Stimulated activated naive CD4-positive, alpha-beta T cell (primary cell): Measurements from ENCODE around the gene NTF4.

Experiments
- DNase-seq, 6 experiments: peaks; one replicate each; lab custom pipeline; 2025; lab: John Stamatoyannopoulos, UW

NTF4 gene, protein sequence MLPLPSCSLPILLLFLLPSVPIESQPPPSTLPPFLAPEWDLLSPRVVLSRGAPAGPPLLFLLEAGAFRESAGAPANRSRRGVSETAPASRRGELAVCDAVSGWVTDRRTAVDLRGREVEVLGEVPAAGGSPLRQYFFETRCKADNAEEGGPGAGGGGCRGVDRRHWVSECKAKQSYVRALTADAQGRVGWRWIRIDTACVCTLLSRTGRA

DNA sequence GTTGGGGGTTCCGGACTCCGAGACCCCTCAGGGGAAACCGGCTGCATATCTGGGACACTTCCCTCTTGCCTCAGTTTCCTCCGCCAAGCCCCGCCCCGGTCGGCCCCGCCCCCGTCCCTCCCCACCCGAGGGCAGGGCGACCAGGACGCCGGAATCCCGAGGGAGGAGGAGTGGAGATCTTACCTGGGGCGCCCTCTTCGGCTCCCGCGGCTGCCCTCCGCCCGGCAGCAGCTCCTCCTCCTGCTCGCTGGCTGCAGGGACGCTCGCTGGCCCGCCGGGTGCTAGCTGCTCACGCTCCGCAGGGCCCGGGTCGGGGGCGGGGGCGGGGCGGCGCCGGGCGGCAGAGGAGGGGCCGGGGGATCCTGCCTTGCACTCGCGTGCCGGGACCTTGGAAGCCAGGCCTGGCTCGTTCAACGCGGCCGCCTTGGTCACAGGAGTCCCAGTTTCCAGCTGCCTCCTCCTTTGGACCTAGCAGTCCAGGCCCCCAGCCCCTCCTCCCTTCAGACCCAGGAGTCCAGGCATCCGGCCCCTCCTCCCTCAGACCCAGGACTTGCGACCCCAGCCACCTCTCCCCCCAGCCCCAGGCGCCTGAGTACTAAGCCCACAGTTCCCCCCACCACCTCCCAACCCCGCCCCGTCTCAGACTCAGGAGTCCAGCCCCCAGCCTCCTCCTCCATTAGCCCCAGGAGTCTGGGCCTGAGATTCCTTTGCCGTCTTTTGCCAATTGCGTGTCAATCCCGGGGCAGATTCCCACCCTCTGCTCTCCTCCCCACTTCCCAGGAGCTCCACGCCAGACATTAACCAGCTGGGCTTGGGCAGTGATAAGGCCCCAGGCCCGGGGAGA is at the start of gene NTF4:
Gene NTF4, minus strand, starts transcription at position 51 of the 844 bp plus-strand sequence. CDS start 2,821 bp downstream, outside the sequence.
- no peak for DNase-seq

DNA sequence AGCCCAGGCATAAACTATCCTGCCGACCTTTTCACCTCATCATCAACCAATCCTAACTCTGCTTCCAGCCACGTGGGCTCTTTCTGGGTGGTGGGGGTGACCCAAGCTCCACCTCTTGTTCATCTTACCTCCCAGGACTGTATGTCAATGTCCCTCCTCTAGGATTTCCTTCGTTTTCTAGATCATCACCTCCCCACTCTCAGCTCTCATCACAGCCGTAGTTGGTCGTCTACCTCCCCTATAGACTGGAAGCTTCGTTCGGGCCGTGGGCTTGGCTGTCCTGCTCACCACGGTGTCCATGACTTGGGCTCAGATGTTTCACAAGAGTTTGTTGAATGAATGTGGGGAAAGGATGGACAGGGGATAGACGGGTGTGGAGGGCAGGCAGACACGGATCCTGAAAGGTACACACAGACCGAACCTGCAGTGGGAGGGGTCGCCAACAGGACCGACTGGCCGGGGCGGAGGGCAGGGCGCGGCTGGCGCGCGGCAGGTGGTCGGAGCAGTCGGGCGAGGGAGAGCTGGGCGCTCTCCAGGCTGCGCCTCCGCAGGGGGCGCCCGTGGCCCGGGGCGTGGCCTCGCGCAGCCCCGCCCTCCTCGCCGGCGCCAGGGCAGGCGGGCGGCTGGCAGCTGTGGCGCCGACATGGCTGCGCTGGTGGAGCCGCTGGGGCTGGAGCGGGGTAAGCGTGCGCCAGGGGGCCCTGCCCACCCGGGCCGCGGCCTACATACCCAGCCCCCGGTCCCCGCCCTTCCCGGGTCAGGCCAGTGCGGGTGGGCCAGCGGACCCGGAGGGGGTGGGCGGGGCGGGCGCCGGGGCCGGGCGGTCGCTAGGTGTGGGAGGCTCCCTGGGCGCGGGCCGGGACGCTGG is 49.4 kb upstream of the NTF4 start, which contains the start of gene LIN7B:
Gene LIN7B, plus strand, starts transcription at position 609 of the 868 bp plus-strand sequence. Its CDS starts 35 bp downstream, at position 644.
- peak; percentile 49 to 84 (median 72) for DNase-seq

DNA sequence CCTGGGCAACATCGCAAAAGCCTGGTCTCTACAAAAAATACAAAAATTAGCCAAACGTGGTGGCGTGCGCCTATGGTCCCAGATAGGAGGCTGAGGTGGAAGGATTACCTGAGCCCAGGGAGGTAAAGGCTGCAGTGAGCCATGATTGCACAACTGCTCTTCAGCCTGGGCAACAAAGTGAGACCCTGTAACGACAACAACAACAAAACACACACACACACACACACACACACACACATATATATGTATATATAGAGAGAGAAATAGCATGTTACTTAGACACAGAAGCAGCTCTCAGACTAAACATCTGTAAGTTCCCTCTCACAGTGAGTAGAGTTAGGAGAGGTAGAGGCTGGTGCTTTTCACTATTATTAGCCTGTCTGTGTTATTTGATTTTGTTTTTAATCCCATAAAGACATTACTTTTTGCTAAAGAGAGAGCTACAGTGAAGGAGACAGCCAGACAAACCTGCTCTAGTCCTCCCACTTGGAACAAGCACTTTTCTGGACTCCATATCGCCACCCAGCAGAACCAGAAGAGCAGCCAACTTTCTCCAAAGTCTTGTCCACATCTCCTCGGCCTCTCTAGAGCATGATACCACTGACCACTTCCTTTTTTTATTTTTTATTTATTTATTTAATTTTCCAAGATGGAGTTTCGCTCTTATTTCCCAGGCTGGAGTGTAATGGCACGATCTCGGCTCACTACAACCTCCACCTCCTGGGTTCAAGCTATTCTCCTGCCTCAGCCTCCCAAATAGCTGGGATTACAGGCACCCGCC is 46.8 kb upstream of the NTF4 start:
- no peak for DNase-seq

DNA sequence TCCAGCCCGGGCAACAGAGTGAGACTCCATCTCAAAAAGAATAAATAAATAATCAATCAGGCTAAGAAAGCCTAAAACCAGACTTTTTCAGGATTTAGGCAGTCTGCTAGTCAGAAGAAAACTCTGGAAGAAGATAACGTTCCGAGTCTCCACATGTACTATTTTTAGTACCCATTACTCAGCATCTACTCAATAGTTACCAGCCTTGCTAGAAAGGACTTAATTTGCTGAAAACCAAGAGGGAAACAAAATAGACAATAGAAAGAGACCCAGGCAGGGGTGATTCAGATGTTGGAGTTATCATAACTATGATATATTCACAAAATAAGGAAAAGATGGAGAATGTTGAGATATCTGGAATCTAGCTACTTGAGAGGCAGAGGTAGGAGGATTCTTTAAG is 45.9 kb upstream of the NTF4 start:
- DNase-seq: no peak

DNA sequence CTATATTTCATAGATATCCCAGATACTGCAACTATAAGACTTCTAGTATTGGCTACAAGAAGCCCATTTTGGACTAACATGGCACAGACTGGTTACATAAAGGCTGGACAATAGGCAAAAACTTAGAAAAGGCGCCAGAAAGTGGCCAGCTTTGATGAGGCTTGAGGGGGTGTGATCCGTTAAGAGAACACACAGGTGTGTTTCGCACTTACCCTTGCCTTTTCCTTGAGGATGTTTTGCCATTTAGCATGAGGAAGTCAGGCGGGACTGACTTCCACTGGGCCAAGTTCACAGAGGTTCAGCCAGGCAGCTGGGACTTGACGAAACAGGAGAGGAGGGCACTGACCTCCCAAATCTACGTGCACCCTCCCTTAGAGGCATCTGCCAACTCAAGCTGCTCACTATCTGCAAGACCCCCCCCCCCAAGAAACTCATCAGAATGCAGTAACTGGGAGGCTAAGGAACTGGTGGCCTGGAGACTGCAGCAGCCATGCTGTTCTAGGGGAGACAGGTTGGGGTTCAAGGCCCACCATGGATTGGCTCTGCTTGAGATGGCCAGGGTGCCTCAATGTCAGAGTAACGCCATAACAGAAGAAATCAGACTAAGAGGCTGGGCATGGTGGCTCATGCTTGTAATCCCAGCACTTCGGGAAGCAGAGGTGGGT is 45.1 kb upstream of the NTF4 start:
- DNase-seq: no peak

DNA sequence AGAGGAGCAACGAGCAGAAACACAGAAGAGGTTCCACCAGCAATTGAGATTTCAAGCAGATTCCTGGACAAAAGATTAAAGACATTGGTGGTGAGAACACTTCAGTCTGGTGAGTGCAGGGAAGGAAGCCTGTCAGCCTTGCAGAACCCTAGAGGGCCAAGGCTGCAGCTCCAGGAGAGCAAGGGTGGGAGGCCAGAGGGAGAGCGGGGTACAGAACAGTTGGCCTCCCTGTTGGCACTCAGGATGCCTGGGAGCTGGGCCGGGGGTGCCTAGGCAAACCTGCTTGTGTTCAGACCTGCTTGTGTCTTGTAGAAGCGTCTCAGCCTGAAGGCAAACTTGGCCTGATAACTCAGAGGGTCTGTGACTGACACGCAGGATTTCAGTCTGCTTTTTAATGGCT is 44.4 kb upstream of the NTF4 start:
- no peak for DNase-seq

DNA sequence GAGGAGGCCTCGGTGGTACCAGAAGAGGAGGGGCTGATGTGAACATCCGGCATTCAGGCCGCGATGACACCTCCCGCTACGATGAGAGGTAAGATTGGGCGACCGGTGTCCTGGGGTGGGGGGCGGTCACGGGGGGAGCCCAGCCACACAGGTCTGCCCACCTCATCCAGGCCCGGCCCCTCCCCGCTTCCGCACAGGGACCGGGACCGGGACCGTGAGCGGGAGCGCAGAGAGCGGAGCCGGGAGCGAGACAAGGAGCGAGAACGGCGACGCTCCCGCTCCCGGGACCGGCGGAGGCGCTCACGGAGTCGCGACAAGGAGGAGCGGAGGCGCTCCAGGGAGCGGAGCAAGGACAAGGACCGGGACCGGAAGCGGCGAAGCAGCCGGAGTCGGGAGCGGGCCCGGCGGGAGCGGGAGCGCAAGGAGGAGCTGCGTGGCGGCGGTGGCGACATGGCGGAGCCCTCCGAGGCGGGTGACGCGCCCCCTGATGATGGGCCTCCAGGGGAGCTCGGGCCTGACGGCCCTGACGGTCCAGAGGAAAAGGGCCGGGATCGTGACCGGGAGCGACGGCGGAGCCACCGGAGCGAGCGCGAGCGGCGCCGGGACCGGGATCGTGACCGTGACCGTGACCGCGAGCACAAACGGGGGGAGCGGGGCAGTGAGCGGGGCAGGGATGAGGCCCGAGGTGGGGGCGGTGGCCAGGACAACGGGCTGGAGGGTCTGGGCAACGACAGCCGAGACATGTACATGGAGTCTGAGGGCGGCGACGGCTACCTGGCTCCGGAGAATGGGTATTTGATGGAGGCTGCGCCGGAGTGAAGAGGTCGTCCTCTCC is 43.2 kb upstream of the NTF4 start:
- no peak for DNase-seq

DNA sequence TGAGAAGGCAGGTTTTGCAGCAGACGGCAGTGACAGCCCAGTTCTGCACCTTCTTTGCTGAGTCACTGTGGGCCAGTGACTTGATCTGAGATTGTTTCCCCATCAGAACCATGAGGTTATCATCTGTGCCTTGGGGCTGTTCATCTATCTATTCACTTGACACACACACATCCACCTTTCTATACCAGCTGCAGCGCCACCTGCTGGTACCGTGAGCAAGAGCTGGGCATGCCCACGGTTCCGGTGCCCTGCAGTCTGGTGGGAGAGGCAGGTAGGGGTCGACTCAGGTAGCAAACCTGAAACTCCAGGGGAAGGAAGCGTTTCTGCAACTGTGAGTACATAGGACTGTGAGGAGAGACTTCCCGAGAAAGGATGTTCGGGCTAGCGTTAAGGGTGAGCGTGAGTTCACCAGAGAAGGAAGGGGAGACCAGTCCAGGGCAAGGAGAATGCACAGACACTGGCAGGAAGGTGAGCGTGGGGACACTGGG is 42.1 kb upstream of the NTF4 start:
- peak in 5 of 6 experiments; percentile 45 to 63 (median 49) for DNase-seq

DNA sequence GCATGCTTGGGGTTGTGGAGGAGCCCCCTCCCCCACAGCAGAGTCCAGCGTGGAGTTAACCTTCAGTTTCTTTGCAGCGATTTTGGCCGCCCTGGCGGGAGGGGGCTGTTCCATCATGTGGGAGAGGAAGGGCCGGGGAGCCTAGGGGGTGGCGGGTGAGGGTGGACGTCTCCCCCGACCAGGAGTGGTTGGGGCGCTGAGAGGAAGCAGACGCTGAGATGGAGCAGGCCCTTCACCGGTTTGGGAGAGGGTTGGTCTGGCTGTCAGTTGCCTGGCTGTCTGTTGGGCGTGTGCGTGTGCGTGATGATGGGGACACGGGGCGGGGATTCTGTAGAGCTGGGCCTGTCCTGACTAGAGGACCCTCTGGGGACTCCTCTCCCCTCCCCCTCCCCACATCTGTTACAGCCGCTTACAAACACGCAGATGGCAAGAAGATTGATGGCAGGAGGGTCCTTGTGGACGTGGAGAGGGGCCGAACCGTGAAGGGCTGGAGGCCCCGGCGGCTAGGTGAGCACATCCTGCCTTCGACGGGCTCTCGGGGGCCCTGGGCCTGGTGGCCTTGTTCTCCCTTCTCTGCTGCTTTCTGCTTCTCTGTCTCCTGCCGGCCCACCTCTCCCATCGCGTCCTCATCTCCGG is 39.7 kb upstream of the NTF4 start:
- DNase-seq: no peak

DNA sequence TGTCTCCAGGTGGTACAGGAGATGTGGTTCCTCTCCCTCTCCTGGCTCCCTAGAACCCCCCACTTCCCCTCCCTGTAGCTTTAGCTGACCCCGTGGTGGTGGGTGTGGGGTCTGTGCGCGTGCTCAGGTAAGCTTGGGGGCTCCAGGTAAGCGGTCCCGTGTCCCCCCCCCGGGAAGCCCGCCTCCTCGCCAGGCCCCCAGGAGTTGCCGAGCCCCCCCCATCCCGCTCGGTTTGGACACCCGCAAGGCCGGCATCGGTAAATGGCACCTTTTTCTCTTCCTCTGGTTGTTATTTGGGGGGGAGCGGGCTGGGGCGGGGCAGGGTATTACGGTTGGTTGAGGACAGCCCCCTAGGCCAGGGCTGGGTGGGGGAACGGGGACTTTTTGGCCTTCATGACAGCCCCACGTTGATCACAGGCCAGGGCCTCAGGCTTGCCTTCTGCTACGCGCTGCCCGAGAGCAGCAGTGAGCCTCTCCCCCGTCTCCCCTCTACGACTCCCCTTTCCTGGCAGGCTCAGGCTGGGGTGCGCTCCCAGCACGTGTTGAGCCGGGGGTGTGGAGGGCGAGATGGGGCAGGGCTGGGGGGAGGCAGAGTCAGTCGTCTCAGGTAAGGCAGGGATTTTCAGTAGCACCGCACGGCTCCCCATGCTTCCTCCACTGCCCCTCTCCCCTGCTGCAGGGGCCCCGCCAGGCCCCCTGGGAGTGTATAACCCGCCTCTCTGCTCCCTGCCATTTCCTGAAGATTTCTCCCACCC is 38.9 kb upstream of the NTF4 start:
- DNase-seq: no peak

DNA sequence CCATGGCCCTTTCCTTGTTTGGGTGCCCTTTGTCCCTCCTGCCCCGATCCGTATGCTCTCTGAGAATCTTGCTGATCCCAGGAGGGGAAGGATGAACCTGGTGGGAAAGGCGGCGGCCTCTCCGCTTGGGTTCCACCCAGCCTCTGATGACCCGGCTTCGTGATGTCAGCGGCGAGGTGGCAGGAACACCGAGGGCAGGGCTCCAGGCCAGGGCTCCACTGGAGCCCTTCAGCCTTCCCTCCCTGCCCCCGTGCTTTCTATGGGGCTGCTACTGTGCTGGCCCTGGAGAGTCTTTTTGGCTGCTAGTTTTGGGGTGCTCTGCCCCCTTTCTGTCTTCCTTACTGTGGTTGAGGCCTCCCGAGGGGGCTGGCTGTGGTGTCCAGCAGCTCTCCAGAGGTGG is 37.7 kb upstream of the NTF4 start:
- DNase-seq: no peak

DNA sequence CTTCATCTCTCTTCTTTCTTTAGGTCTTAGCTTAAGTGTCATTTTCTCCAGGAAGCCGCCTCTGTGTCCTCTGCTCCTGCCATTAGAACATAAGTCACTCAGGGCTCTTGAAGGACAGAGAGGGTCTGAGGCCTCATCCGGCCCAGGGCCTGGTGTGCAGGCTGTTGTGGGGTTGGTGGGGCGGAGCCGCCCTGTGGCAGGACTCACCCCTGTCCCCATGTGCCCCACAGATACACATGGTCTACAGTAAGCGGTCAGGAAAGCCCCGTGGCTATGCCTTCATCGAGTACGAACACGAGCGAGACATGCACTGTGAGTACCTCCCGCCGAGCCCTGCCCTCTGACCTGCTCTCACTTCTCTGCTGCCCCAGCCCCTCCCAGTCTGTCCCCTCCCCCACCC is 36.5 kb upstream of the NTF4 start:
- no peak for DNase-seq

DNA sequence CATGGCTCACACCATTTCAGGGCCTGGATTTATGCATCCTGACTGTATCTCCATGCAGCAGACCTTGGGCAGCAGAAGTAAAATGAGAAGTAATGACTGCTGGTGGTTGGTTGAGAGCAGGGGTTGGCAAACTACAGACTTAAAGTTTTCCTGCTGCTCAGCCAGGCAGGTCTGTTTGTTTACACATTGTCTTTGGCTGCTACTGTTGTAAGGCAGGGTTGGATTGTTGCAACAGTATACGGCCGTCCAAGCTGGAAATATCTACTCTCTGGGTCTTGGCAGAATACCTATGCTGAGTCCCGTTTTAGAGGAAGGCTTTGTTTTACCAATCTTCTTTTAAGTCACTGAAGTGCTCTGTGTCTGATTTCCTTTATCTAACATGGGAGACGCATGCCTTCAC is 34.2 kb upstream of the NTF4 start:
- no peak for DNase-seq

DNA sequence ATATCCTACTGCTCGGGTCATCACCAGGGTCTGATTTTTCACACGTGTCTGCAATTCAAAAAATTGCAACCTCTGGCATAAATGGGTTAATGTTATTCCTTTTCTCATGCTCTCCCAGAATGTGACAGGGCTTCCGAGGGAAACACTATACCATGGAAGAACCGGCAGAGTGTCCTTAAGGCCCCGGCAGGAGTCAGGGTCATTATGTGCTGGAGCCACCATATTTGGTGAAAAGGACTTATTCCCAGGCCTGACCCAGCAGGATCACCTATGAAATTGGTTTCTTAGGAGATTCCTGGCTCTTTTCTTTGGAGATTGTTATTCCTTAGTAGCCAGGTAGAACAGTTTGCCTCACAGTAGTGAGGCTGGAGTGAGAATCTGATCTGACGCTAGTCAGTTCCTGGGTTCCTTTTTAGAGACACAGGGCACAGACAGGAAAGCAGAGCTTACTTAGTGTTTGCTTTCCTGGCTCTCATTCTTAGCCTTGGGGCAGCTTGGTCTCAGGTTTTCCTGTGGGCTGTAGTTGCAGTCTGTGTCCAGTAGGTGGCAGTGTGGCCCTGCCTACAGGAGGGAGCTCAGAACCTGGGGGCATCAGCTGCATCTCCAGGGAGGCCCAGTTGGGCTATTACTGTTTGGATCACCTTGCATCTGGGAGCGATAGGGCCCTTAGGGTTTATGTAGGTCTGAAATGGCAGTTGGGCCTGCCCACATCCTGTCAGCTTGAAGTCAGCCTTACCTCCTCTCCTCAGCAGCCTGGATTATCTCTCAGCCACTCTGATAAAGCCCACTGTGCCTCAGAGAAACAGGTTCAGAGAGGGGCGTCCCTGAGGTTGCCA is 33.1 kb upstream of the NTF4 start:
- DNase-seq: peak; percentile 39 to 82 (median 62)

DNA sequence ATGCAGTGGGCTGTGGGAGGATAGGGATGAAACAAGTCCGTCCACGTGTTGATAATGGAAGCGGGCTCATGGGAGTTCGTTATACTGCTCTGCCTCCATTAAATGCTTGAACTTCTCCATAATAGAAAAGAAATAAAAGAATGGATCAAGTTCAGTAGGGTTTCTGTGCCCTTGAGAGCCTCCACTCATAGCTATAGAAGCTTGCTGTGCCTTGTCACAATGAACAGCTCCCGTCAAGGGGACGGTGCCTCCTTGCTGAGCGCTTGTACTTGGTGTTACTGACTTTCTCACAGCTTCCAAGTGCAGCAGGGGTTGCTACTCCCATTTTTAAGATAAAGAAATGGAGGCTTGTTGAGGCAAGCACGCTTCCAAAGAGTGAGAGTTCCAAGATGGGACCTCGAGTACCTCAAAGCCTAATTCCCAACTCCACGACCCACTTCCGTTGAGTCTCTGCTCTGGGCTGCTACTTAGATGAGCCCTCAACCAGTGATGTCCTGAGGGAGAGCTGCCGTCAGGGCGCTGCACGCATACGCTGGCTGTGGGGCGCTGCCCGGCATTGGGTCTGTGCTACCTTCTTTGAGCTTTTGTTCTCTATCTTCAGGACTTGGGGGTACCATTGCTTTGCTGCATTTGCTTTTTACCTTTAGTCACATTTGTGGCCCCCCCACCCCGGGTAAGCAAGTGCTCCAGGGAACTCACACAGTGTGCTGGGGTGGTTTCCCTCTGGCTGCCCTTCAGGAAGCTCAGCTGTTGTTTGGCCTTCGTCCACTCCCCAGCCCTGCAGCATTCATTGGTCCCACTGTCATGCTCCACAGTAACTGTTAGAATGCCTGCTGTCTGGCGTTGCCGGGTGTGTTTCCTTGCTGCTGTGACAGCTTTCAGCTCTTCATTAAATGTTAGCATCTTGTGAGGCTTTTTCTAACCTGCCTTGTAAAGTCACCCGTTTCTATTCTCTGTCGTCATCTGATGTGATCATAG is 30.2 kb upstream of the NTF4 start:
- DNase-seq: no peak

DNA sequence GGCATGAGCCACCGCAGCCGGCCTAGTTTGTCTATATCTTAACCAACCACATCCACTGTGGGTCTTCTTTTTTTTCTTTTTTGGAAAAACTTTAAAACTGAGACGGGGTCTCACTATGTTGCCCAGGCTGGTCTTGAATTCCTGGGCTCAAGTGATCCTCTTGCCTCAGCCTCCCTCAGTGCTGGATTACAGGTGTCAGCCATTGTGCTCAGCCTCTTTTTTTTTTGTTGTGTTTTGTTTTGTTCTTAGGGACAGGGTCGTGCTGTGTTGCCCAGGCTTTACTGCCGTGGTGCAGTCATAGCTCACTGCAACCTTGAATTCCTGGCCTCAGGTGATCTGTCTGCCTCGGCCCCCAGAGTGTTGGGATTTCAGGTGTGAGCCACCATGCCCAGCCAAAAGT is 28.1 kb upstream of the NTF4 start:
- no peak for DNase-seq
